Neural cell (in vitro differentiated cells): ENCODE data around the gene FBXW8. TPM values are rescaled to one million over a fixed set of nuclear protein-coding genes. Genes with fewer than 3 reads are reported as not detected.

Source experiments
- H2AFZ ChIP-seq: fragments of 200-600, 300-800 bp; sonication (generic), shearing (Covaris generic); 2 replicates; pipeline ENCODE4 v1.6.0; 2014; ENCODE audit warnings: low read depth, mild to moderate bottlenecking, antibody characterized with exemption, low read length, moderate library complexity
- H3F3A ChIP-seq: fragments of 200-600 bp; shearing (Covaris generic); 2 replicates; pipeline ENCODE4 v1.6.1; 2016; ENCODE audit warnings: mild to moderate bottlenecking, moderate library complexity, mixed read lengths, antibody characterized with exemption, low read length; ENCODE audit not compliant: insufficient read depth, poor library complexity, severe bottlenecking
- H3K27ac ChIP-seq: fragments of 200-600, 300-800 bp; sonication (generic), shearing (Covaris generic); 2 replicates; pipeline ENCODE4 v1.5.1; 2014; ENCODE audit warnings: mild to moderate bottlenecking, low read length, moderate library complexity
- H3K27me3 ChIP-seq: fragments of 300-800, 200-600 bp; sonication (generic), shearing (Covaris generic); 2 replicates; pipeline ENCODE4 v1.6.0; 2014; ENCODE audit warnings: mild to moderate bottlenecking, low read depth, low read length, moderate library complexity; ENCODE audit not compliant: insufficient read depth
- H3K36me3 ChIP-seq: fragments of 300-800, 200-600 bp; sonication (generic), shearing (Covaris generic); 2 replicates; pipeline ENCODE4 v1.5.1; 2014; ENCODE audit warnings: mild to moderate bottlenecking, antibody characterized with exemption, low read length, moderate library complexity; ENCODE audit not compliant: insufficient read depth
- H3K4me2 ChIP-seq: fragments of 300-800, 200-600 bp; sonication (generic), shearing (Covaris generic); 2 replicates; pipeline ENCODE4 v1.6.0; 2014; ENCODE audit warnings: mild to moderate bottlenecking, low read length
- H3K4me3 ChIP-seq: fragments of 300-800, 200-600 bp; sonication (generic), shearing (Covaris generic); 2 replicates; pipeline ENCODE4 v1.5.1; 2014; ENCODE audit warnings: mild to moderate bottlenecking, low read length, moderate library complexity
- H3K79me2 ChIP-seq: fragments of 200-600 bp; shearing (Covaris generic); replicated peaks from 2 replicates; pipeline ENCODE4 v1.6.0; 2014; ENCODE audit warnings: mild to moderate bottlenecking, low read length, moderate library complexity; ENCODE audit not compliant: insufficient read depth
- H3K9ac ChIP-seq: fragments of 300-800, 200-600 bp; sonication (generic), shearing (Covaris generic); 2 replicates; pipeline ENCODE4 v1.6.1; 2016; ENCODE audit warnings: mild to moderate bottlenecking, low read length, mixed read lengths
- H3K9me2 ChIP-seq: fragments of 200-600 bp; shearing (Covaris generic); 2 replicates; pipeline ENCODE4 v1.6.1; 2016; ENCODE audit warnings: mild to moderate bottlenecking, low read length, mixed read lengths; ENCODE audit not compliant: insufficient read depth
- H3K9me3 ChIP-seq: fragments of 200-600, 300-800 bp; sonication (generic), shearing (Covaris generic); 2 replicates; pipeline ENCODE4 v1.6.1; 2016; ENCODE audit warnings: mild to moderate bottlenecking, mixed run types, low read length, moderate library complexity, mixed read lengths
- H4K20me1 ChIP-seq: fragments of 200-600 bp; shearing (Covaris generic); 2 replicates; pipeline ENCODE4 v1.6.1; 2016; ENCODE audit warnings: mild to moderate bottlenecking, mixed run types; ENCODE audit not compliant: insufficient read depth
- CTCF ChIP-seq: fragments of 450-650 bp; IDR thresholded peaks from 2 replicates; pipeline ENCODE4 v1.5.1; 2014; ENCODE audit warnings: antibody characterized with exemption, mild to moderate bottlenecking, moderate library complexity; ENCODE audit not compliant: poor library complexity, severe bottlenecking
- EP300 ChIP-seq: fragments of 450-650 bp; conservative IDR thresholded peaks from 2 replicates; pipeline ENCODE4 v1.6.1; 2014; ENCODE audit warnings: antibody characterized with exemption, mild to moderate bottlenecking, moderate library complexity; ENCODE audit not compliant: poor library complexity, severe bottlenecking
- EZH2 ChIP-seq: fragments of 200-600, 300-800 bp; shearing (Covaris generic), sonication (generic); IDR thresholded peaks from 2 replicates; pipeline ENCODE4 v1.6.1; 2014; ENCODE audit warnings: antibody characterized with exemption, low read length, borderline replicate concordance, mild to moderate bottlenecking; ENCODE audit not compliant: insufficient read depth, poor library complexity, severe bottlenecking
- MXI1 ChIP-seq: fragments of 450-650 bp; conservative IDR thresholded peaks from 2 replicates; pipeline ENCODE4 v1.6.1; 2014; ENCODE audit warnings: antibody characterized with exemption, mild to moderate bottlenecking; ENCODE audit not compliant: poor library complexity, severe bottlenecking
- POLR2AphosphoS5 ChIP-seq: IDR thresholded peaks from 2 replicates; pipeline ENCODE4 v1.6.1; 2012
- RAD21 ChIP-seq: fragments of 450-650 bp; conservative IDR thresholded peaks from 2 replicates; pipeline ENCODE4 v1.6.1; 2014; ENCODE audit warnings: antibody characterized with exemption, mild to moderate bottlenecking, moderate library complexity
- REST ChIP-seq: IDR thresholded peaks from 2 replicates; pipeline ENCODE4 v1.6.1; 2012; ENCODE audit warnings: borderline replicate concordance
- SMC3 ChIP-seq: fragments of 450-650 bp; conservative IDR thresholded peaks from 2 replicates; pipeline ENCODE4 v1.6.1; 2014; ENCODE audit warnings: antibody characterized with exemption, mild to moderate bottlenecking, moderate library complexity; ENCODE audit not compliant: poor library complexity
- TAF1 ChIP-seq: IDR thresholded peaks from 2 replicates; pipeline ENCODE4 v1.6.1; 2012; ENCODE audit warnings: low read depth
- polyA plus RNA-seq: library from polyadenylated mRNA; depleted of rRNA; stranded (reverse); fragments of >200 nt; gene quantifications from 2 replicates; pipeline ENCODE4 v1.2.3, GENCODE V29; 2014

The FBXW8 gene
- polyA plus RNA-seq, 1 donor from 2014 or later, result 5.6 TPM

DNA sequence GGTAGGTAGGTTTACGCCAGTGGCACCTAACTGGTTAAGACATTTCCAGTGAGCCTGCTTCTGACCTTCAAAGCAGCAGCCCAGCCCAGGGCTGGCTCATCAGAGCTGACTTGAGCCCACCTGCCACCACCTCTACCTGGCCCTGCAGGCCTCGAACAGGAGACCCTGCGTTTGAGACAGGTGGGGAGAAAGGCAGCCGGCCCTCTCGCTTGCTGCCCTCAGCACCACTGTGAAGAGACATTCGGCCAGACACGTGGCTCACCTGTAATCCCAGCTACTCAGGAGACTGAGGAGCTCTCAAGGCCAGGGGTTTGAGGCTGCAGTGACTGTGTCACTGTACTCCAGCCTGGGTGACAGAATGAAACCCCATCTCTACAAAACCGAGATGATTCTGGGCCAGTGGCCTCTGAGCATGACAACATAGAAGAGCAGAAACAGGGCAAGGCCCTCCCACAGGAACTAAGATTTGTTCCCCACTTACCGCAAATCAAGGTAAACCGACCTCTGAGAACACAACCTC, 114.3 kb downstream of the FBXW8 start:
- H3K36me3 ChIP-seq, result no peaks in the 10 kb centered on the region
- H3K9ac ChIP-seq, result no peak overlapping the region
- no peak overlapping the region for H2AFZ ChIP-seq
- no peaks in the 10 kb centered on the region for H3F3A ChIP-seq
- H3K27me3 ChIP-seq, result no peaks in the 10 kb centered on the region
- H3K9me3 ChIP-seq, result no peaks in the 10 kb centered on the region
- H3K4me3 ChIP-seq, result no peak overlapping the region
- H3K27ac ChIP-seq, result no peak overlapping the region
- no peaks in the 10 kb centered on the region for H3K79me2 ChIP-seq
- H3K9me2 ChIP-seq, result no peaks in the 10 kb centered on the region
- H3K4me2 ChIP-seq, result no peak overlapping the region
- TF ChIP-seq MXI1 (no peak), SMC3 (no peak), EZH2 (no peak), POLR2AphosphoS5 (no peak), TAF1 (no peak), REST (no peak), RAD21 (no peak), EP300 (no peak), CTCF (no peak)
- H4K20me1 ChIP-seq, result no peaks in the 10 kb centered on the region

DNA sequence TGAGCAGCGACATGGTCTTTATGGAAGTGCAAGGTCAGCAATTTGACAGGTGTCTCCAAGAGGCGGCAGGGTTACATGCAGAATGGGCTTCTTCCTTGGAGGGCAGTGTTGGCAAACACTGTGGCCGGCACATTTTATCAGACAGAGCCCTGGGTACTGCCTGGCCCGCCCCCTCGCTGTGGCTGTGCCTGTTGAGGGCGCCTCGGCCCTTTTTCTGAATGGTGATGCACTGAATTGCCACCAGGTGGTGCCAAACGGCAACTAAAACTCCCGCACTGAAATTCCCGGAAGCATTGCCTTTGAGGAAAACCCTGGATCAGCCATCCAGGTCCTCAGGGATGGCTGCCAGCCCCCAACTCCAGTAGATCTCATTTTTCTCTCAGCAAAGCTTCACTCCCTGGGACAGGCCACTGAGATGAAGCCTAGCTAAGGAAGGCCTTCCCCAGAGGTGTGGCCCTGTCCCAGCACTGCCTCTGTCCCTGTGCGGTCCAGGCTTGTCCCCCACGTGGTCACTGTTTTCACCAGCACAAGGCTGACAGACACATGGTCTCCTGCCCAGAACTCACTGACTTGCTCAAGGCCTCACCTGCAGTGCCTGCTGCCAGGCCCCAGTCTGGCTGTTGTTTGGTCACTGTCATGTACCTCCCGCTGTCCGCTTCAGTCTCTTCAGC, 114.9 kb downstream of the FBXW8 start:
- H4K20me1 ChIP-seq, result no peaks in the 10 kb centered on the region
- H3K9ac ChIP-seq, result peak overlapping the region; percentile 11
- H3K27ac ChIP-seq, result no peak overlapping the region
- no peak overlapping the region for H3K4me3 ChIP-seq
- no peaks in the 10 kb centered on the region for H3K9me2 ChIP-seq
- no peaks in the 10 kb centered on the region for H3K9me3 ChIP-seq
- no peaks in the 10 kb centered on the region for H3K27me3 ChIP-seq
- no peak overlapping the region for H2AFZ ChIP-seq
- TF ChIP-seq MXI1, result peak; percentile 25
- no peak for TF ChIP-seq EZH2
- peak; percentile 95 for TF ChIP-seq RAD21
- TF ChIP-seq REST, result peak; percentile 98
- TF ChIP-seq TAF1, result no peak
- TF ChIP-seq EP300, result no peak
- TF ChIP-seq POLR2AphosphoS5, result no peak
- peak; percentile 95 for TF ChIP-seq SMC3
- peak; percentile 97 for TF ChIP-seq CTCF
- H3K79me2 ChIP-seq, result no peaks in the 10 kb centered on the region
- no peak overlapping the region for H3K4me2 ChIP-seq
- no peaks in the 10 kb centered on the region for H3F3A ChIP-seq
- H3K36me3 ChIP-seq, result no peaks in the 10 kb centered on the region
